NCI-H69 (cell line): ENCODE data around the gene PCYT1B.
"Not testable (repeated sequence)": the region's sequence is repeated elsewhere in the genome, so short reads cannot be mapped to it uniquely, and the experiment has no call there.

Experiments
- DNase-seq: peaks from one replicate; lab custom pipeline; 2025; lab: John Stamatoyannopoulos, UW

PCYT1B gene

GRCh38 chrX:24647257-24648058 is at the start of gene PCYT1B:
Gene PCYT1B (minus strand): TSS chrX:24647347. CDS start chrX:24647105, 242 bp downstream.
- DNase-seq: peak; percentile 96

- DNase-seq: no peak
These were observed 49.1 kb upstream of the PCYT1B start for GRCh38 chrX:24696294-24696693.

- peak; percentile 15 for DNase-seq
These were observed 47.7 kb upstream of the PCYT1B start for GRCh38 chrX:24694825-24695224.

- DNase-seq: peak; percentile 98
These were observed 46.5 kb upstream of the PCYT1B start, which contains the start of gene POLA1 for GRCh38 chrX:24693453-24694202. Gene POLA1 (plus strand): TSS chrX:24693918. CDS start chrX:24693962, 44 bp downstream.

- DNase-seq: no peak
These were observed 45.2 kb upstream of the PCYT1B start for GRCh38 chrX:24692305-24692704.

- no peak for DNase-seq
These were observed 36.9 kb upstream of the PCYT1B start for GRCh38 chrX:24684048-24684447.

GRCh38 chrX:24682739-24683432 is 35.7 kb upstream of the PCYT1B start:
- no peak for DNase-seq

- DNase-seq: peak; percentile 26
These were observed 29.4 kb upstream of the PCYT1B start for GRCh38 chrX:24676403-24677024.

GRCh38 chrX:24673424-24673823 is 26.3 kb upstream of the PCYT1B start:
- no peak for DNase-seq

- no peak for DNase-seq
These were observed 25.6 kb upstream of the PCYT1B start for GRCh38 chrX:24672701-24673190.

- no peak for DNase-seq
These were observed 21.0 kb upstream of the PCYT1B start for GRCh38 chrX:24668111-24668510.

GRCh38 chrX:24662352-24662751 is 15.2 kb upstream of the PCYT1B start:
- no peak for DNase-seq

GRCh38 chrX:24661292-24661691 is 14.1 kb upstream of the PCYT1B start:
- DNase-seq: no peak

GRCh38 chrX:24659646-24660045 is 12.5 kb upstream of the PCYT1B start:
- DNase-seq: no peak

GRCh38 chrX:24659106-24659505 is 12.0 kb upstream of the PCYT1B start:
- peak; percentile 14 for DNase-seq

GRCh38 chrX:24658421-24658820 is 11.3 kb upstream of the PCYT1B start:
- DNase-seq: no peak

GRCh38 chrX:24657671-24658386 is 10.7 kb upstream of the PCYT1B start:
- DNase-seq: peak; percentile 26

GRCh38 chrX:24655679-24656078 is 8.5 kb upstream of the PCYT1B start:
- not testable (repeated sequence) for DNase-seq

GRCh38 chrX:24651783-24652182 is 4.6 kb upstream of the PCYT1B start:
- no peak for DNase-seq

GRCh38 chrX:24648495-24648894 is 1.3 kb upstream of the PCYT1B start:
- peak; percentile 11 for DNase-seq

- DNase-seq: peak; percentile 77
These were observed 383 bp downstream of the PCYT1B start for GRCh38 chrX:24646745-24647182.
